MM.1S (cell line): ENCODE data around the gene NOA1.
A peak's percentile ranks its signal among the peaks of the same experiment; 100 is the strongest.

ENCODE experiments used
- DNase-seq: peaks from one replicate; pipeline ENCODE4 v3.0.0-alpha.2; 2015
- H2AFZ ChIP-seq: fragments of 300-600 bp; sonication (generic); 2 replicates; pipeline ENCODE4 v1.6.0; 2016; ENCODE audit warnings: antibody characterized with exemption, low read length
- H3F3A ChIP-seq: fragments of 300-600 bp; sonication (generic); 2 replicates; pipeline ENCODE4 v1.6.1; 2016; ENCODE audit warnings: mild to moderate bottlenecking, antibody characterized with exemption, low read length, moderate library complexity, mixed read lengths; ENCODE audit not compliant: insufficient read depth
- H3K27ac ChIP-seq: fragments of 300-600 bp; sonication (generic); 2 replicates; pipeline ENCODE4 v1.5.1; 2016; ENCODE audit warnings: mild to moderate bottlenecking, low read length
- H3K27me3 ChIP-seq: fragments of 300-600 bp; sonication (generic); replicated peaks from 2 replicates; pipeline ENCODE4 v1.6.0; 2016; ENCODE audit warnings: low read length; ENCODE audit not compliant: insufficient read depth
- H3K36me3 ChIP-seq: fragments of 300-600 bp; sonication (generic); replicated peaks from 2 replicates; pipeline ENCODE4 v1.6.1; 2016; ENCODE audit warnings: mild to moderate bottlenecking, low read length, mixed read lengths; ENCODE audit not compliant: insufficient read depth
- H3K4me1 ChIP-seq: fragments of 300-600 bp; sonication (generic); 2 replicates; pipeline ENCODE4 v1.6.1; 2016; ENCODE audit warnings: low read length, mixed read lengths
- H3K4me2 ChIP-seq: fragments of 300-600 bp; sonication (generic); 2 replicates; pipeline ENCODE4 v1.6.0; 2016; ENCODE audit warnings: low read depth, low read length
- H3K4me3 ChIP-seq: fragments of 300-600 bp; sonication (generic); 2 replicates; pipeline ENCODE4 v1.5.1; 2016; ENCODE audit warnings: low read length, mixed read lengths
- H3K79me2 ChIP-seq: fragments of 300-600 bp; sonication (generic); 2 replicates; pipeline ENCODE4 v1.6.1; 2016; ENCODE audit warnings: mixed run types, low read length, mixed read lengths
- H3K9ac ChIP-seq: fragments of 300-600 bp; sonication (generic); 2 replicates; pipeline ENCODE4 v1.6.1; 2016; ENCODE audit warnings: low read length, mixed read lengths
- H3K9me2 ChIP-seq: fragments of 300-600 bp; sonication (generic); replicated peaks from 2 replicates; pipeline ENCODE4 v1.6.1; 2016; ENCODE audit warnings: mild to moderate bottlenecking, low read length, mixed read lengths; ENCODE audit not compliant: insufficient read depth
- H3K9me3 ChIP-seq: fragments of 300-600 bp; sonication (generic); replicated peaks from 2 replicates; pipeline ENCODE4 v1.6.1; 2016; ENCODE audit warnings: mild to moderate bottlenecking, low read length, mixed read lengths; ENCODE audit not compliant: insufficient read depth
- H4K20me1 ChIP-seq: fragments of 300-600 bp; sonication (generic); 2 replicates; pipeline ENCODE4 v1.6.1; 2016; ENCODE audit warnings: mild to moderate bottlenecking, low read length, moderate library complexity, mixed read lengths; ENCODE audit not compliant: insufficient read depth
- CTCF ChIP-seq: fragments of 300-600 bp; sonication (generic); IDR thresholded peaks from 2 replicates; pipeline ENCODE4 v1.5.1; 2016; ENCODE audit warnings: antibody characterized with exemption, low read length, mixed read lengths
- EZH2 ChIP-seq: fragments of 300-600 bp; sonication (generic); optimal IDR thresholded peaks from 2 replicates; pipeline ENCODE3; 2017; ENCODE audit warnings: low read depth, mild to moderate bottlenecking, antibody characterized with exemption, low read length, mixed read lengths
- EZH2phosphoT487 ChIP-seq: fragments of 300-600 bp; sonication (generic); IDR thresholded peaks from 2 replicates; pipeline ENCODE4 v1.6.1; 2018; ENCODE audit warnings: antibody characterized with exemption, low read length

The NOA1 gene

GRCh38 chr4:56973336-56973735 lies 4.1 kb downstream of the NOA1 start:
- Histone ChIP-seq H3K27me3 (no peaks in the 10 kb centered on the region), H3K9me3 (no peaks in the 10 kb centered on the region), H3K4me3 (no peak overlapping the region), H2AFZ (no peak overlapping the region), H3K36me3 (peaks cover 36% of the 10 kb centered on the region), H3K9ac (no peak overlapping the region), H3K4me2 (peak overlapping the region; percentile 79; the same call in 1 of the 2 replicates), H3F3A (peaks cover 15% of the 10 kb centered on the region), H3K79me2 (peaks cover 87% of the 10 kb centered on the region), H3K27ac (no peak overlapping the region), H4K20me1 (no peaks in the 10 kb centered on the region), H3K9me2 (no peaks in the 10 kb centered on the region), H3K4me1 (peaks cover 14% of the 10 kb centered on the region)
- no peak for DNase-seq
- TF ChIP-seq EZH2phosphoT487 (no peak), CTCF (no peak), EZH2 (no peak)

GRCh38 chr4:56972809-56973208 lies 4.6 kb downstream of the NOA1 start:
- Histone ChIP-seq H3K79me2 (peaks cover 92% of the 10 kb centered on the region), H3K4me2 (no peak overlapping the region), H3F3A (peaks cover 11% of the 10 kb centered on the region), H2AFZ (no peak overlapping the region), H3K9ac (no peak overlapping the region), H3K4me1 (peaks cover 14% of the 10 kb centered on the region), H3K4me3 (no peak overlapping the region), H3K27me3 (no peaks in the 10 kb centered on the region), H3K36me3 (peaks cover 36% of the 10 kb centered on the region), H3K9me2 (no peaks in the 10 kb centered on the region), H3K27ac (no peak overlapping the region), H3K9me3 (no peaks in the 10 kb centered on the region), H4K20me1 (no peaks in the 10 kb centered on the region)
- no peak for DNase-seq
- TF ChIP-seq EZH2 (no peak), EZH2phosphoT487 (no peak), CTCF (no peak)

GRCh38 chr4:56972389-56972788 lies 5.0 kb downstream of the NOA1 start:
- H3K4me2 ChIP-seq, result no peak overlapping the region

More at GRCh38 chr4:56972389-56972788, 5.0 kb downstream of the NOA1 start:
- H3K36me3 ChIP-seq, result peaks cover 36% of the 10 kb centered on the region
- no peaks in the 10 kb centered on the region for H3K9me3 ChIP-seq
- no peak overlapping the region for H2AFZ ChIP-seq
- no peak overlapping the region for H3K4me3 ChIP-seq
- H3F3A ChIP-seq, result peaks cover 8% of the 10 kb centered on the region; the same call in 1 of the 2 replicates
- H3K79me2 ChIP-seq, result peaks cover 91% of the 10 kb centered on the region
- DNase-seq, result no peak
- no peaks in the 10 kb centered on the region for H3K9me2 ChIP-seq
- H3K27ac ChIP-seq, result no peak overlapping the region
- H3K9ac ChIP-seq, result no peak overlapping the region
- no peaks in the 10 kb centered on the region for H4K20me1 ChIP-seq
- TF ChIP-seq EZH2 (no peak), EZH2phosphoT487 (no peak), CTCF (no peak)
- H3K27me3 ChIP-seq, result no peaks in the 10 kb centered on the region
- peaks cover 14% of the 10 kb centered on the region for H3K4me1 ChIP-seq
